ENCODE measurements around the gene ESD. TPM values are rescaled to one million over a fixed set of nuclear protein-coding genes. Genes with fewer than 3 reads are reported as not detected.

Gene ESD
- total and polyA plus RNA-seq, 5 donors from 2014 or later, result 30.1 to 141 (median 128) TPM

- ATAC-seq (ENCODE audit: low read depth in 2 of 2) (no peak), DNase-seq (no peak)
- Histone ChIP-seq H3K27ac (ENCODE audit: insufficient read depth, low read length, poor library complexity, severe bottlenecking) (no peak overlapping the region), H3K4me3 (ENCODE audit: low read depth, low read length) (no peak overlapping the region), H3K36me3 (ENCODE audit: control insufficient read depth, insufficient read depth, low read length) (peaks cover 26% of the 10 kb centered on the region), H3K27me3 (ENCODE audit: control insufficient read depth, insufficient read depth, low read length) (no peaks in the 10 kb centered on the region), H3K4me1 (ENCODE audit: control insufficient read depth, insufficient read depth, low read length, poor library complexity, severe bottlenecking) (no peaks in the 10 kb centered on the region), H3K9me3 (ENCODE audit: control insufficient read depth in 2 of 2, low read length in 2 of 2) (no peaks in the 10 kb centered on the region)
- H3K36me3 Mint-ChIP-seq, result peaks cover 38% of the 10 kb centered on the region
- H3K9me3 Mint-ChIP-seq, result no peaks in the 10 kb centered on the region
- no peaks in the 10 kb centered on the region for H3K4me1 Mint-ChIP-seq
- no peaks in the 10 kb centered on the region for H3K27me3 Mint-ChIP-seq
- H3K27ac Mint-ChIP-seq, result no peak overlapping the region
- no peak overlapping the region for H3K4me3 Mint-ChIP-seq
Observed at GRCh38 chr13:46743191-46743590, 53.8 kb downstream of the ESD start.

- no peaks in the 10 kb centered on the region for H3K27me3 ChIP-seq (ENCODE audit: control insufficient read depth, insufficient read depth, low read length)
- H3K27me3 Mint-ChIP-seq, result no peaks in the 10 kb centered on the region
- H3K36me3 Mint-ChIP-seq, result peaks cover 20% of the 10 kb centered on the region
- no peak overlapping the region for H3K27ac ChIP-seq (ENCODE audit: insufficient read depth, low read length, poor library complexity, severe bottlenecking)
- H3K4me3 ChIP-seq (ENCODE audit: low read depth, low read length), result no peak overlapping the region
- H3K4me1 ChIP-seq (ENCODE audit: control insufficient read depth, insufficient read depth, low read length, poor library complexity, severe bottlenecking), result no peaks in the 10 kb centered on the region
- no peak for DNase-seq
- peaks cover 30% of the 10 kb centered on the region for H3K36me3 ChIP-seq (ENCODE audit: control insufficient read depth, insufficient read depth, low read length)
- H3K9me3 ChIP-seq (ENCODE audit: control insufficient read depth in 2 of 2, low read length in 2 of 2), result no peaks in the 10 kb centered on the region
- H3K4me1 Mint-ChIP-seq, result no peaks in the 10 kb centered on the region
- no peak for ATAC-seq (ENCODE audit: low read depth in 2 of 2)
- no peak overlapping the region for H3K27ac Mint-ChIP-seq
- H3K4me3 Mint-ChIP-seq, result no peak overlapping the region
- H3K9me3 Mint-ChIP-seq, result no peaks in the 10 kb centered on the region
Observed at GRCh38 chr13:46739447-46740098, 57.4 kb downstream of the ESD start.

- H3K27ac Mint-ChIP-seq, result no peak overlapping the region
- Histone ChIP-seq H3K36me3 (ENCODE audit: control insufficient read depth, insufficient read depth, low read length) (peaks cover 26% of the 10 kb centered on the region), H3K4me1 (ENCODE audit: control insufficient read depth, insufficient read depth, low read length, poor library complexity, severe bottlenecking) (no peaks in the 10 kb centered on the region), H3K4me3 (ENCODE audit: low read depth, low read length) (no peak overlapping the region), H3K9me3 (ENCODE audit: control insufficient read depth in 2 of 2, low read length in 2 of 2) (no peaks in the 10 kb centered on the region), H3K27ac (ENCODE audit: insufficient read depth, low read length, poor library complexity, severe bottlenecking) (no peak overlapping the region), H3K27me3 (ENCODE audit: control insufficient read depth, insufficient read depth, low read length) (no peaks in the 10 kb centered on the region)
- no peak for ATAC-seq (ENCODE audit: low read depth in 2 of 2)
- H3K4me3 Mint-ChIP-seq, result no peak overlapping the region
- H3K27me3 Mint-ChIP-seq, result no peaks in the 10 kb centered on the region
- H3K9me3 Mint-ChIP-seq, result no peaks in the 10 kb centered on the region
- H3K4me1 Mint-ChIP-seq, result no peaks in the 10 kb centered on the region
- no peak for DNase-seq
- H3K36me3 Mint-ChIP-seq, result peaks cover 20% of the 10 kb centered on the region
Observed at GRCh38 chr13:46738766-46739165, 58.2 kb downstream of the ESD start.

- H3K36me3 ChIP-seq (ENCODE audit: control insufficient read depth, insufficient read depth, low read length), result peaks cover 25% of the 10 kb centered on the region
- Mint-ChIP-seq H3K36me3 (peaks cover 16% of the 10 kb centered on the region), H3K27ac (no peak overlapping the region), H3K27me3 (no peaks in the 10 kb centered on the region), H3K4me1 (no peaks in the 10 kb centered on the region), H3K4me3 (no peak overlapping the region), H3K9me3 (no peaks in the 10 kb centered on the region)
- H3K4me3 ChIP-seq (ENCODE audit: low read depth, low read length), result no peak overlapping the region
- H3K9me3 ChIP-seq (ENCODE audit: control insufficient read depth in 2 of 2, low read length in 2 of 2), result no peaks in the 10 kb centered on the region
- H3K4me1 ChIP-seq (ENCODE audit: control insufficient read depth, insufficient read depth, low read length, poor library complexity, severe bottlenecking), result no peaks in the 10 kb centered on the region
- no peaks in the 10 kb centered on the region for H3K27me3 ChIP-seq (ENCODE audit: control insufficient read depth, insufficient read depth, low read length)
- ATAC-seq (ENCODE audit: low read depth in 2 of 2) (no peak), DNase-seq (no peak)
- no peak overlapping the region for H3K27ac ChIP-seq (ENCODE audit: insufficient read depth, low read length, poor library complexity, severe bottlenecking)
Observed at GRCh38 chr13:46738055-46738454, 58.9 kb downstream of the ESD start.

GRCh38 chr13:46736541-46737310 is 60.2 kb downstream of the ESD start:
- no peaks in the 10 kb centered on the region for H3K4me1 ChIP-seq (ENCODE audit: control insufficient read depth, insufficient read depth, low read length, poor library complexity, severe bottlenecking)
- ATAC-seq (ENCODE audit: low read depth in 2 of 2), result no peak
- no peaks in the 10 kb centered on the region for H3K4me1 Mint-ChIP-seq
- H3K36me3 ChIP-seq (ENCODE audit: control insufficient read depth, insufficient read depth, low read length), result peaks cover 34% of the 10 kb centered on the region
- H3K9me3 ChIP-seq (ENCODE audit: control insufficient read depth in 2 of 2, low read length in 2 of 2), result no peaks in the 10 kb centered on the region
- peaks cover 21% of the 10 kb centered on the region for H3K36me3 Mint-ChIP-seq
- no peaks in the 10 kb centered on the region for H3K27me3 Mint-ChIP-seq
- no peaks in the 10 kb centered on the region for H3K27me3 ChIP-seq (ENCODE audit: control insufficient read depth, insufficient read depth, low read length)
- H3K27ac Mint-ChIP-seq, result no peak overlapping the region
- H3K27ac ChIP-seq (ENCODE audit: insufficient read depth, low read length, poor library complexity, severe bottlenecking), result no peak overlapping the region
- peaks cover 0 to 1% (median 0%) of the 10 kb centered on the region in 7 donors for H3K9me3 Mint-ChIP-seq
- DNase-seq, result no peak
- no peak overlapping the region for H3K4me3 ChIP-seq (ENCODE audit: low read depth, low read length)
- H3K4me3 Mint-ChIP-seq, result no peak overlapping the region

GRCh38 chr13:46735425-46735824 is 61.5 kb downstream of the ESD start:
- no peak for ATAC-seq (ENCODE audit: low read depth in 2 of 2)
- Mint-ChIP-seq H3K9me3 (peaks cover 0 to 2% (median 0%) of the 10 kb centered on the region in 7 donors), H3K36me3 (peaks cover 14% of the 10 kb centered on the region), H3K4me1 (no peaks in the 10 kb centered on the region), H3K27ac (peak overlapping the region in 1 of 3 donors; percentile 43), H3K27me3 (no peaks in the 10 kb centered on the region), H3K4me3 (no peak overlapping the region)
- H3K27ac ChIP-seq (ENCODE audit: insufficient read depth, low read length, poor library complexity, severe bottlenecking), result no peak overlapping the region
- H3K36me3 ChIP-seq (ENCODE audit: control insufficient read depth, insufficient read depth, low read length), result peaks cover 38% of the 10 kb centered on the region
- DNase-seq, result no peak
- H3K4me3 ChIP-seq (ENCODE audit: low read depth, low read length), result no peak overlapping the region
- no peaks in the 10 kb centered on the region for H3K27me3 ChIP-seq (ENCODE audit: control insufficient read depth, insufficient read depth, low read length)
- no peaks in the 10 kb centered on the region for H3K9me3 ChIP-seq (ENCODE audit: control insufficient read depth in 2 of 2, low read length in 2 of 2)
- H3K4me1 ChIP-seq (ENCODE audit: control insufficient read depth, insufficient read depth, low read length, poor library complexity, severe bottlenecking), result no peaks in the 10 kb centered on the region

- Mint-ChIP-seq H3K27ac (peak overlapping the region in 1 of 3 donors; percentile 43), H3K36me3 (peaks cover 37% of the 10 kb centered on the region), H3K4me3 (no peak overlapping the region), H3K9me3 (peaks cover 0 to 2% (median 0%) of the 10 kb centered on the region in 7 donors), H3K27me3 (no peaks in the 10 kb centered on the region), H3K4me1 (peaks cover 0 to 4% (median 0%) of the 10 kb centered on the region in 4 donors)
- Histone ChIP-seq H3K27me3 (ENCODE audit: control insufficient read depth, insufficient read depth, low read length) (no peaks in the 10 kb centered on the region), H3K36me3 (ENCODE audit: control insufficient read depth, insufficient read depth, low read length) (peaks cover 50% of the 10 kb centered on the region), H3K4me1 (ENCODE audit: control insufficient read depth, insufficient read depth, low read length, poor library complexity, severe bottlenecking) (no peaks in the 10 kb centered on the region), H3K27ac (ENCODE audit: insufficient read depth, low read length, poor library complexity, severe bottlenecking) (no peak overlapping the region), H3K9me3 (ENCODE audit: control insufficient read depth in 2 of 2, low read length in 2 of 2) (no peaks in the 10 kb centered on the region), H3K4me3 (ENCODE audit: low read depth, low read length) (no peak overlapping the region)
- DNase-seq, result no peak
- no peak for ATAC-seq (ENCODE audit: low read depth in 2 of 2)
Observed at GRCh38 chr13:46731535-46731934, 65.4 kb downstream of the ESD start.
